Measurements from ENCODE around the gene SLF2.

Gene SLF2

DNA sequence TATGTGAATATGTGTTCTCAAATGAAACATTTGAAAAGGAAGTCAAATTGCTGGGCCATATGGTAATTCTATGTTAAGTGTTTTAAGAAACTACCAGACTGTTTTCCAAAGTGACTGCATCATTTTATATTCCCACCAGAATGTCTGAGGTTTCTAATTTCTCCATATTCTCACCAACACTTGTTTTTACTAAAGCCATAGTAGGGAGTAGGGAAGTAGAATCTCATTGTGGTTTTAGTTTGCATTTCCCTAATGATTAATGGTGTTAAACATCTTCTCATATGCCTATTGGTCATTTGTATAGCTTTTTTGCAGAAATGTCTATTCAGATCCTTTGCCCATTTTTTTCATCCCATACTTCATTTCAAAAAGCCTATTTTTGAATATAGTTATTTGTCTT is 47.5 kb downstream of the SLF2 start:
- TF ChIP-seq, protein P1, sequence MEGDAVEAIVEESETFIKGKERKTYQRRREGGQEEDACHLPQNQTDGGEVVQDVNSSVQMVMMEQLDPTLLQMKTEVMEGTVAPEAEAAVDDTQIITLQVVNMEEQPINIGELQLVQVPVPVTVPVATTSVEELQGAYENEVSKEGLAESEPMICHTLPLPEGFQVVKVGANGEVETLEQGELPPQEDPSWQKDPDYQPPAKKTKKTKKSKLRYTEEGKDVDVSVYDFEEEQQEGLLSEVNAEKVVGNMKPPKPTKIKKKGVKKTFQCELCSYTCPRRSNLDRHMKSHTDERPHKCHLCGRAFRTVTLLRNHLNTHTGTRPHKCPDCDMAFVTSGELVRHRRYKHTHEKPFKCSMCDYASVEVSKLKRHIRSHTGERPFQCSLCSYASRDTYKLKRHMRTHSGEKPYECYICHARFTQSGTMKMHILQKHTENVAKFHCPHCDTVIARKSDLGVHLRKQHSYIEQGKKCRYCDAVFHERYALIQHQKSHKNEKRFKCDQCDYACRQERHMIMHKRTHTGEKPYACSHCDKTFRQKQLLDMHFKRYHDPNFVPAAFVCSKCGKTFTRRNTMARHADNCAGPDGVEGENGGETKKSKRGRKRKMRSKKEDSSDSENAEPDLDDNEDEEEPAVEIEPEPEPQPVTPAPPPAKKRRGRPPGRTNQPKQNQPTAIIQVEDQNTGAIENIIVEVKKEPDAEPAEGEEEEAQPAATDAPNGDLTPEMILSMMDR (IDR thresholded peaks at IDR 0.05; ENCODE audit: low read depth, low read length), result no peak

DNA sequence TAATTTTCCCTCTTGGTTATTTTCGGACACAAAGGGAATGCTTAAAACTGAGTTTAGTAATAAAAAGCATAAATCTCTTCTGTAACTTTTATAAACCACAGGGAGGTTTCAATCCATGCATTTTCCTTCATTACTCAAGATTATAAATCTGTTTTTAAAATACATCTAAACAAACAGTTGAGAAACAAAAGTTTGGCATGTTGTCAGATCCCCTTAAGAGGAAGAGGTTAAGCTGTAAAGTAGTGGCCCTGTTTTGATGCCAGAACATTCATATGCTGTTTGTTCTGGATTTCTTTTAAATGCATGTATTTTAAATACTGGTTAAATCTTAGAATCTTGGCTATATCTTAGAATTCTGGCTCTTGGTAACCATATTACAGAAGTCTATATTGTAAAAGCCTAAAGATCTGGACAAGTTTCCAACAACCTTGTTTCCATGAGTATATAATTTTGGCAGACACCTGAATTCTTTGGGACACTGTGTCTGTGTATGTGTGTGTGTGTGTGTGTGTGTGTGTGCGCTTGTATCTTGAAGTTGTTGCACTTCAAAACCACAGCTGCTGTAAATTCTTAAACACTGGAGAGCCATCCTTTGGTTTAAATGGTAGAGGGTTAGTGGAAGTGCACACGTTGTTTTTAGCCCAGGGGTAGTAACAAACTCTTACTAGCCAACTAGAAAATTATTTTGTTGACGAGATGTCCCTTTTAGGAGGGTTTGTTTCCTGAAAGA is 49.8 kb downstream of the SLF2 start:
- H3K4me3 ChIP-seq (ENCODE audit: low read depth, low read length), result no peak overlapping the region
- TF ChIP-seq, protein P1 (IDR thresholded peaks at IDR 0.05; ENCODE audit: low read depth, low read length), result no peak

More for the DNA sequence above, 47.5 kb downstream of the SLF2 start:
- no peak overlapping the region for H3K4me3 ChIP-seq (ENCODE audit: low read depth, low read length)

GRCh38 chr10:100963826-100964225 is 51.1 kb downstream of the SLF2 start:
- TF ChIP-seq, protein P1 (IDR thresholded peaks at IDR 0.05; ENCODE audit: low read depth, low read length), result no peak
- H3K4me3 ChIP-seq (ENCODE audit: low read depth, low read length), result no peak overlapping the region

DNA sequence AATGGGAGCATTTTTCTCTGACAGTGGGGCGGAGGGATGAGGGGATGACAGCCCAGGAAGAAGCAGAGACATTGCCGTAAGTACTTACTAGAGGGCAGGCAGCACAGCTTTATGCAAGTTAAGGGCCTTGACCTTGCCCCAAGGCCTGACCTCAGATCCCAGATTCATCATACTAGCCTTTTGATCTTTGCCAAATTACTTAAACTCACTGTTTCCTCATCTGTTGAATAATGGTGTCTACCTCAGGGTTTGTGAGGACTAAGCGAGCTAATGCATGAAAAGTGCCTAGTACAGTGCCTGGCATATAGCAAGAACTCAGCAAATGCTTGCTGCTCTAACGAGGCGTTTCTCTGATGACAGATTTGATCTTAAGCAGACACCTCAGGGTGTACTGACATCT is 53.1 kb downstream of the SLF2 start:
- TF ChIP-seq, protein P1 (IDR thresholded peaks at IDR 0.05; ENCODE audit: low read depth, low read length), result no peak
- no peak overlapping the region for H3K4me3 ChIP-seq (ENCODE audit: low read depth, low read length)

GRCh38 chr10:100966887-100967286 is 54.1 kb downstream of the SLF2 start:
- TF ChIP-seq, protein P1 (IDR thresholded peaks at IDR 0.05; ENCODE audit: low read depth, low read length), result no peak

DNA sequence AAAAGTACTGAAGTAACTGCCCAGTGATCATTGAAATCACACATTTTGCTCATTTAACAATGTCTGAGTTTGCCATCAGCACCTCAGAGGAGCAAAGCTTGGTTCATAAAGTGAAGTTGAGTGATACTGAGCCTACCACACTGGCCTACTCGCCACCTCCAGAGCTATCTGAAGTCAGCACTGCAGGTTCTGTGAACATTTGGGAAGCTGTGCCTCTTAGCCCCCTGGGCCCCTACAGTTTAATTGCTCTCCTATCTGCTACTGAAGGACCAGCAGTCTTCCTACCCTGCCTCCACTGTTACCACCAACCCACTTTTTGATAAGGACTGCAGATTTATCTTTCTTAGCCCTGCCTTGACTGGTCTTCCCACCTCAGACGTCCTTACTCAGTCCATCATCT is 54.6 kb downstream of the SLF2 start:
- no peak overlapping the region for H3K4me3 ChIP-seq (ENCODE audit: low read depth, low read length)
- TF ChIP-seq, protein P1 (IDR thresholded peaks at IDR 0.05; ENCODE audit: low read depth, low read length), result no peak

More at GRCh38 chr10:100966887-100967286, 54.1 kb downstream of the SLF2 start:
- H3K4me3 ChIP-seq (ENCODE audit: low read depth, low read length), result no peak overlapping the region

GRCh38 chr10:100968062-100968736 is 55.4 kb downstream of the SLF2 start:
- TF ChIP-seq, protein P1 (IDR thresholded peaks at IDR 0.05; ENCODE audit: low read depth, low read length), result no peak
- H3K4me3 ChIP-seq (ENCODE audit: low read depth, low read length), result no peak overlapping the region
